PFSK-1 (cell line): ENCODE measurements around the gene ELMO3.

Experiments used
- POLR2AphosphoS5 ChIP-seq: IDR thresholded peaks from 2 replicates; pipeline ENCODE4 v1.6.1; 2012; ENCODE audit warnings: low read depth, mild to moderate bottlenecking, control low read depth, low read length, moderate library complexity
- SIN3A ChIP-seq: IDR thresholded peaks from 2 replicates; pipeline ENCODE4 v1.6.1; 2012; ENCODE audit warnings: mild to moderate bottlenecking, low read length, moderate library complexity, borderline replicate concordance; ENCODE audit not compliant: insufficient read depth
- TF ChIP-seq, protein P1 (sequence below), 2 experiments: IDR thresholded peaks; 2 replicates each; pipeline versions ENCODE4 v1.6.1 to v1.8.0; 2011 to 2012; ENCODE audit warnings: low read depth in 2 of 2, low read length in 2 of 2, control low read depth in 1 of 2, inconsistent platforms in 1 of 2, mild to moderate bottlenecking in 1 of 2, moderate library complexity in 1 of 2; ENCODE audit not compliant: insufficient read depth in 1 of 2

- no peak for TF ChIP-seq POLR2AphosphoS5
- TF ChIP-seq, protein P1, sequence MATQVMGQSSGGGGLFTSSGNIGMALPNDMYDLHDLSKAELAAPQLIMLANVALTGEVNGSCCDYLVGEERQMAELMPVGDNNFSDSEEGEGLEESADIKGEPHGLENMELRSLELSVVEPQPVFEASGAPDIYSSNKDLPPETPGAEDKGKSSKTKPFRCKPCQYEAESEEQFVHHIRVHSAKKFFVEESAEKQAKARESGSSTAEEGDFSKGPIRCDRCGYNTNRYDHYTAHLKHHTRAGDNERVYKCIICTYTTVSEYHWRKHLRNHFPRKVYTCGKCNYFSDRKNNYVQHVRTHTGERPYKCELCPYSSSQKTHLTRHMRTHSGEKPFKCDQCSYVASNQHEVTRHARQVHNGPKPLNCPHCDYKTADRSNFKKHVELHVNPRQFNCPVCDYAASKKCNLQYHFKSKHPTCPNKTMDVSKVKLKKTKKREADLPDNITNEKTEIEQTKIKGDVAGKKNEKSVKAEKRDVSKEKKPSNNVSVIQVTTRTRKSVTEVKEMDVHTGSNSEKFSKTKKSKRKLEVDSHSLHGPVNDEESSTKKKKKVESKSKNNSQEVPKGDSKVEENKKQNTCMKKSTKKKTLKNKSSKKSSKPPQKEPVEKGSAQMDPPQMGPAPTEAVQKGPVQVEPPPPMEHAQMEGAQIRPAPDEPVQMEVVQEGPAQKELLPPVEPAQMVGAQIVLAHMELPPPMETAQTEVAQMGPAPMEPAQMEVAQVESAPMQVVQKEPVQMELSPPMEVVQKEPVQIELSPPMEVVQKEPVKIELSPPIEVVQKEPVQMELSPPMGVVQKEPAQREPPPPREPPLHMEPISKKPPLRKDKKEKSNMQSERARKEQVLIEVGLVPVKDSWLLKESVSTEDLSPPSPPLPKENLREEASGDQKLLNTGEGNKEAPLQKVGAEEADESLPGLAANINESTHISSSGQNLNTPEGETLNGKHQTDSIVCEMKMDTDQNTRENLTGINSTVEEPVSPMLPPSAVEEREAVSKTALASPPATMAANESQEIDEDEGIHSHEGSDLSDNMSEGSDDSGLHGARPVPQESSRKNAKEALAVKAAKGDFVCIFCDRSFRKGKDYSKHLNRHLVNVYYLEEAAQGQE (IDR thresholded peaks at IDR 0.05; ENCODE audit: insufficient read depth in 1 of 2, low read depth in 2 of 2, low read length in 2 of 2) = no peak
- no peak for TF ChIP-seq SIN3A
Observed at GRCh38 chr16:67227567-67227921, 28.6 kb downstream of the ELMO3 start.
